Mucosa of descending colon (tissue), 3 donors: ENCODE measurements around the gene ITGA11. TPM values are rescaled to one million over a fixed set of nuclear protein-coding genes. Genes with fewer than 3 reads are reported as not detected.

Source experiments
- ATAC-seq: fragments of 200-7000 bp; cut with Tn5 transposase; one replicate; pipeline ENCODE4 v1.9.1; 2020; ENCODE audit warnings: mild to moderate bottlenecking, moderate library complexity
- DNase-seq, 3 donors: peaks; one replicate each; pipeline ENCODE4 v3.0.0-alpha.2; 2020
- H3K36me3 ChIP-seq: fragments of 200-600 bp; one replicate; pipeline ENCODE4 v1.8.0; 2021; ENCODE audit warnings: low read depth, mild to moderate bottlenecking
- H3K4me1 ChIP-seq: fragments of 200-600 bp; one replicate; pipeline ENCODE4 v1.8.0; 2021; ENCODE audit warnings: low read depth, mild to moderate bottlenecking
- H3K4me3 ChIP-seq: fragments of 200-600 bp; one replicate; pipeline ENCODE4 v1.8.0; 2021; ENCODE audit warnings: mild to moderate bottlenecking
- H3K9me3 ChIP-seq: fragments of 200-600 bp; one replicate; pipeline ENCODE4 v1.8.0; 2021; ENCODE audit warnings: mild to moderate bottlenecking
- CTCF ChIP-seq: fragments of 200-600 bp; IDR thresholded peaks from one replicate; pipeline ENCODE4 v1.8.0; 2022; ENCODE audit warnings: antibody characterized with exemption, mild to moderate bottlenecking
- intact Hi-C, 2 donors: fragments of 100-400 bp; cut with DNase I in 1 of 2; cut with micrococcal nuclease in 1 of 2; formaldehyde crosslinking; loops; one replicate each; pipeline versions ENCODE4 v1.11.0 to v1.11.1; 2022; cut with DNase I, micrococcal nuclease
- total RNA-seq, 3 donors: library from RNA; stranded (reverse); fragmentation: NEBNext Ultra II Directional in 2 of 3; extraction: Animal tissue kit (Norgen Biotek cat#: 25700) in 2 of 3; gene quantifications; one replicate each; pipeline versions ENCODE4 v1.2.1 to v1.2.4, GENCODE V29; 2021 to 2023
- donor health status: DM: no; HTN: no; CAD: no; lungs with moderate emphysema.
- donor health status: DM: no; HTN: no; CAD: no.
- donor health status: DM: no; HTN: yes; CAD: no.

The ITGA11 gene
- total RNA-seq, 3 donors from 2014 or later: 1.8 to 2.4 (median 2.1) TPM

- intact Hi-C loops: no loop called here
- H3K36me3 ChIP-seq: no peaks in the 10 kb centered on the region
- no peaks in the 10 kb centered on the region for H3K9me3 ChIP-seq
- H3K4me1 ChIP-seq: no peaks in the 10 kb centered on the region
- ATAC-seq (no peak), DNase-seq (no peak)
- no peak for TF ChIP-seq CTCF
- H3K4me3 ChIP-seq: no peak overlapping the region
These were observed 99.7 kb downstream of the ITGA11 start for GRCh38 chr15:68332266-68332665.

- Histone ChIP-seq H3K36me3 (no peaks in the 10 kb centered on the region), H3K4me3 (no peak overlapping the region), H3K4me1 (no peaks in the 10 kb centered on the region), H3K9me3 (no peaks in the 10 kb centered on the region)
- no peak for TF ChIP-seq CTCF
- ATAC-seq: no peak
- no peak for DNase-seq
- intact Hi-C loops: no loop called here
These were observed 101.1 kb downstream of the ITGA11 start for GRCh38 chr15:68330901-68331300.

GRCh38 chr15:68330416-68330815 is 101.5 kb downstream of the ITGA11 start:
- intact Hi-C loops: no loop called here
- ATAC-seq (no peak), DNase-seq (no peak)
- Histone ChIP-seq H3K4me1 (no peaks in the 10 kb centered on the region), H3K9me3 (no peaks in the 10 kb centered on the region), H3K36me3 (no peaks in the 10 kb centered on the region), H3K4me3 (no peak overlapping the region)
- TF ChIP-seq CTCF: no peak

- no peak for TF ChIP-seq CTCF
- Histone ChIP-seq H3K9me3 (no peaks in the 10 kb centered on the region), H3K4me1 (no peaks in the 10 kb centered on the region), H3K36me3 (no peaks in the 10 kb centered on the region), H3K4me3 (no peak overlapping the region)
- ATAC-seq (no peak), DNase-seq (no peak)
- intact Hi-C loops: no loop called here
These were observed 103.0 kb downstream of the ITGA11 start for GRCh38 chr15:68328964-68329363.

- Histone ChIP-seq H3K36me3 (no peaks in the 10 kb centered on the region), H3K4me3 (no peak overlapping the region), H3K4me1 (no peaks in the 10 kb centered on the region), H3K9me3 (no peaks in the 10 kb centered on the region)
- intact Hi-C loops: no loop called here
- ATAC-seq (no peak), DNase-seq (no peak)
- TF ChIP-seq CTCF: no peak
These were observed 103.5 kb downstream of the ITGA11 start for GRCh38 chr15:68328443-68328842.

GRCh38 chr15:68326711-68327354 is 105.1 kb downstream of the ITGA11 start:
- H3K36me3 ChIP-seq: no peaks in the 10 kb centered on the region
- no peak overlapping the region for H3K4me3 ChIP-seq
- intact Hi-C loops: no loop called here
- no peak for DNase-seq
- TF ChIP-seq CTCF: no peak
- no peak for ATAC-seq
- no peaks in the 10 kb centered on the region for H3K9me3 ChIP-seq
- no peaks in the 10 kb centered on the region for H3K4me1 ChIP-seq
